MM.1S (cell line): ENCODE results near the gene ST6GALNAC6.

Experiments
- CTCF ChIP-seq: fragments of 300-600 bp; sonication (generic); IDR thresholded peaks from 2 replicates; pipeline ENCODE4 v1.5.1; 2016; ENCODE audit warnings: antibody characterized with exemption, low read length, mixed read lengths
- EZH2 ChIP-seq: fragments of 300-600 bp; sonication (generic); optimal IDR thresholded peaks from 2 replicates; pipeline ENCODE3; 2017; ENCODE audit warnings: low read depth, mild to moderate bottlenecking, antibody characterized with exemption, low read length, mixed read lengths
- EZH2phosphoT487 ChIP-seq: fragments of 300-600 bp; sonication (generic); IDR thresholded peaks from 2 replicates; pipeline ENCODE4 v1.6.1; 2018; ENCODE audit warnings: antibody characterized with exemption, low read length

- no peak for TF ChIP-seq CTCF
- TF ChIP-seq EZH2, result no peak
- no peak for TF ChIP-seq EZH2phosphoT487
Measured at GRCh38 chr9:127904561-127905003, 5.2 kb upstream of the ST6GALNAC6 start.
